Measurements from ENCODE around the gene TBX4. TPM values are rescaled to one million over a fixed set of nuclear protein-coding genes. Genes with fewer than 3 reads are reported as not detected.

The TBX4 gene
- total RNA-seq, 1 donor from 2014 or later: not detected

GRCh38 chr17:61517843-61518606 lies 65.8 kb downstream of the TBX4 start:
- peaks cover 11% of the 10 kb centered on the region for H3K27me3 Mint-ChIP-seq (ENCODE audit: low read depth)
- no peaks in the 10 kb centered on the region for H3K4me1 Mint-ChIP-seq (ENCODE audit: low read depth)
- no peak overlapping the region for H3K27ac Mint-ChIP-seq (ENCODE audit: unreplicated experiment)
- no peaks in the 10 kb centered on the region for H3K36me3 Mint-ChIP-seq (ENCODE audit: low read depth)
- H3K4me3 Mint-ChIP-seq (ENCODE audit: unreplicated experiment): no peak overlapping the region
- no peak for DNase-seq (ENCODE audit: low spot score)
- no peaks in the 10 kb centered on the region for H3K9me3 Mint-ChIP-seq (ENCODE audit: low read depth)
- TF ChIP-seq CTCF (IDR thresholded peaks at IDR 0.05): no peak

DNA sequence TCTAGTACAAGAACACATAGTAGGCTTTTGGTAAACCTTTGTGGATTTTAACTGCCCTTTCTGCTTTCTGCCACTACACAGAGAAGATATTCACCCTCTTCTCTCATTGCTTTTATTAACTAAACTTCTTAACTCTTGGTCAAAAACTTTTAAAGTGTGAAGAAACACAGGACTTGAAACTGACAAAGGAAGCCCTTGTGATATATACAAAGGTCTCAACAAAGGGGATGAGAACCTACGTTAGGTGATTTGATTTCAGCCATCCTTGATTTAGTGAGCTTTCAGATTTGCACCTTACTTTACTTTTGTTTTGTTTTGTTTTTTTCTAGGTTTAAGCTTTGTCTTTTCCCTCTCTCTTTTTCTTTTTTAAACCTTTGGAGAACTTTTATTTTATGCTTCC lies 66.9 kb downstream of the TBX4 start:
- no peaks in the 10 kb centered on the region for H3K4me1 Mint-ChIP-seq (ENCODE audit: low read depth)
- DNase-seq (ENCODE audit: low spot score): no peak
- H3K36me3 Mint-ChIP-seq (ENCODE audit: low read depth): no peaks in the 10 kb centered on the region
- H3K27ac Mint-ChIP-seq (ENCODE audit: unreplicated experiment): no peak overlapping the region
- H3K4me3 Mint-ChIP-seq (ENCODE audit: unreplicated experiment): no peak overlapping the region
- TF ChIP-seq CTCF (IDR thresholded peaks at IDR 0.05): no peak
- H3K27me3 Mint-ChIP-seq (ENCODE audit: low read depth): peaks cover 14% of the 10 kb centered on the region
- H3K9me3 Mint-ChIP-seq (ENCODE audit: low read depth): no peaks in the 10 kb centered on the region

DNA sequence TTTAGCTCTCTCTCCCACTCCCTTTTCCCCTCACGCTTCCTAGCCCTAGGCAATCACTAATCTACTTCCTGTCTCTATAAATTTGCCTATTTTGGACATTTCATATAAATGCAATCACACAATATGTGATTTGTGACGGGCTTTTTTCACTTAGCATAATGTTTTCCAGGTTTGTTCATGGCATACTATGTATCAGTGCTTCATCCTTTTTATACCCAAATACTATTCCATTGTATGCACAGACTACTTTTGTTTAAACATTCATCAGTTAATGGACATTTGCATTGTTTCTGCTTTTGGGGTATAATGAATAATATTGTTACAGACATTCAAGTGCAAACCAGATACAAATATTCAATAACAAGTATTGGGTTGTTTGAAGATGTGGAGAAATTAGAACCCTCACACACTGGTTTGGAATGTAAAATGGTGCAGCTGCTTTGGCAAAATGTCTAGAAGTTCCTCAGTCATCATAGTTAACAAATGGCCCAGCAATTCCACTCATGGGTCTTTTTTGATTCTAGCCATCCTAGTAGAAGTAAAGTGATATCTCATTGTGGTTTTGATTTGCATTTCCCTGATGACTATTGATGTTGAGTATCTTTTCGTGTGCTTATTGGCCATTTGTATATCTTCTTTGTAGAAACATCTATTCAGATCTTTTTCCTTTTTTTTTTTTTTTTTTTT lies 67.7 kb downstream of the TBX4 start:
- Mint-ChIP-seq H3K4me1 (ENCODE audit: low read depth) (no peaks in the 10 kb centered on the region), H3K27me3 (ENCODE audit: low read depth) (peaks cover 16% of the 10 kb centered on the region), H3K4me3 (ENCODE audit: unreplicated experiment) (no peak overlapping the region), H3K36me3 (ENCODE audit: low read depth) (no peaks in the 10 kb centered on the region), H3K9me3 (ENCODE audit: low read depth) (no peaks in the 10 kb centered on the region), H3K27ac (ENCODE audit: unreplicated experiment) (no peak overlapping the region)
- DNase-seq (ENCODE audit: low spot score): no peak
- TF ChIP-seq CTCF (IDR thresholded peaks at IDR 0.05): no peak

- Mint-ChIP-seq H3K36me3 (ENCODE audit: low read depth) (no peaks in the 10 kb centered on the region), H3K4me1 (ENCODE audit: low read depth) (no peaks in the 10 kb centered on the region), H3K4me3 (ENCODE audit: unreplicated experiment) (no peak overlapping the region), H3K27me3 (ENCODE audit: low read depth) (peaks cover 19% of the 10 kb centered on the region), H3K9me3 (ENCODE audit: low read depth) (no peaks in the 10 kb centered on the region), H3K27ac (ENCODE audit: unreplicated experiment) (no peak overlapping the region)
- TF ChIP-seq CTCF (IDR thresholded peaks at IDR 0.05): no peak
- no peak for DNase-seq (ENCODE audit: low spot score)
These were observed 68.7 kb downstream of the TBX4 start for GRCh38 chr17:61520897-61521296.

- no peaks in the 10 kb centered on the region for H3K36me3 Mint-ChIP-seq (ENCODE audit: low read depth)
- DNase-seq (ENCODE audit: low spot score): no peak
- H3K9me3 Mint-ChIP-seq (ENCODE audit: low read depth): no peaks in the 10 kb centered on the region
- no peak overlapping the region for H3K27ac Mint-ChIP-seq (ENCODE audit: unreplicated experiment)
- no peak for TF ChIP-seq CTCF (IDR thresholded peaks at IDR 0.05)
- no peaks in the 10 kb centered on the region for H3K4me1 Mint-ChIP-seq (ENCODE audit: low read depth)
- H3K27me3 Mint-ChIP-seq (ENCODE audit: low read depth): peaks cover 21% of the 10 kb centered on the region
- no peak overlapping the region for H3K4me3 Mint-ChIP-seq (ENCODE audit: unreplicated experiment)
These were observed 69.9 kb downstream of the TBX4 start for GRCh38 chr17:61522088-61522487.

All from chondrocyte (in vitro differentiated cells).